ENCODE results near the gene APCDD1L. TPM values are rescaled to one million over a fixed set of nuclear protein-coding genes. Genes with fewer than 3 reads are reported as not detected.

The APCDD1L gene
- total RNA-seq, 2 experiments from 2014 or later: not detected

DNA sequence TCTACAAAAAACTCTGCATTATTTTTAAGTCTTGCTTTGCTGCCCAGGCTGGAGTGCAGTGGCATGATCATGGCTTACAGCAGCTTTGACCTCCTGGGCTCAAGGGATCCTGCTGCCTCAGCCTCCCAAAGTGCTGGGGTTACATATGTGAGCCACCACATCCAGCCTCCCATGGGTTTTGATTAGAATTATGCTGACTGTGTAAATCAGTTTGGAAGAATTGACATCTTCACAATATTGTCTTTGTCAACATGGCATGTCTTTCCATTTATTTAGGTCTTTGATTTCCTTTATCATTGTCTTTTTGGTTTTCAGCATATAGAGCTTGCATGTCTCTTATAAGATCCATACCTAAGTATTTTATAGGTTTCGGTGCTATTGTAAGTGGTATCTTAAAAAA, 13.2 kb upstream of the APCDD1L start:
- ChIA-PET CTCF (no interaction called here), POLR2A (no interaction called here)
- peaks cover 38% of the 10 kb centered on the region for H3K9me3 Mint-ChIP-seq
- no peak for ATAC-seq
- no peak overlapping the region for H3K27ac Mint-ChIP-seq
- no peaks in the 10 kb centered on the region for H3K27me3 Mint-ChIP-seq
- peaks cover 1% of the 10 kb centered on the region for H3K36me3 Mint-ChIP-seq (ENCODE audit: low read depth)
- H3K4me1 Mint-ChIP-seq (ENCODE audit: low read depth): no peaks in the 10 kb centered on the region
- DNase-seq: no peak
- no peak for TF ChIP-seq CTCF (IDR thresholded peaks at IDR 0.05)
- no peak overlapping the region for H3K4me3 Mint-ChIP-seq
- intact Hi-C loops (cut with micrococcal nuclease): no loop called here

DNA sequence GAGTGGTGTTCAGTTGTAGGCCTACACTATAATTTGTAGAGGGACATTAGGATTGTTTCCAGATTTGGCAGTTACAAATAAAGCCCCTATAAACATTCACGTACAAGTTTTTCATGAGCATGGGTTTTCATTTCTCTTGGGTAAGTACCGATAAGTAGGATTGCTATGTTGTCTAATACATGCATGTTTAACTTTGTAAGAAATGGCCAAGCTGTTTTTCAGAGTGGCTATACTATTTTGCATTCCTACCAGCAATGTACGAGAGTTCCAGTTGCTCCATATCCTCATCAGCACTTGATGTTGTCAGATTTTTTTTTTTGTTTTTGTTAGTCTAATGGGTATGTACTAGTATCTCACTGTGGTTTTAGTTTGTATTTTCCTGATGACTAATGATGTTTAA, 11.2 kb upstream of the APCDD1L start:
- Mint-ChIP-seq H3K36me3 (ENCODE audit: low read depth) (peaks cover 1% of the 10 kb centered on the region), H3K27ac (no peak overlapping the region), H3K4me3 (no peak overlapping the region), H3K27me3 (peaks cover under 1% of the 10 kb centered on the region), H3K4me1 (ENCODE audit: low read depth) (no peaks in the 10 kb centered on the region), H3K9me3 (peaks cover 27% of the 10 kb centered on the region)
- DNase-seq: no peak
- intact Hi-C loops (cut with micrococcal nuclease): no loop called here
- ChIA-PET POLR2A (no interaction called here), CTCF (no interaction called here)
- no peak for ATAC-seq
- no peak for TF ChIP-seq CTCF (IDR thresholded peaks at IDR 0.05)

- no peak for ATAC-seq
- Mint-ChIP-seq H3K36me3 (ENCODE audit: low read depth) (no peaks in the 10 kb centered on the region), H3K4me3 (no peak overlapping the region), H3K4me1 (ENCODE audit: low read depth) (no peaks in the 10 kb centered on the region), H3K9me3 (peaks cover 17% of the 10 kb centered on the region), H3K27ac (no peak overlapping the region), H3K27me3 (peaks cover 2% of the 10 kb centered on the region)
- ChIA-PET CTCF (no interaction called here), POLR2A (no interaction called here)
- TF ChIP-seq CTCF (IDR thresholded peaks at IDR 0.05): no peak
- intact Hi-C loops (cut with micrococcal nuclease): no loop called here
- DNase-seq: no peak
These were observed 9.6 kb upstream of the APCDD1L start for GRCh38 chr20:58524814-58525213.

- Mint-ChIP-seq H3K27ac (no peak overlapping the region), H3K27me3 (peaks cover 2% of the 10 kb centered on the region), H3K4me1 (ENCODE audit: low read depth) (no peaks in the 10 kb centered on the region), H3K36me3 (ENCODE audit: low read depth) (no peaks in the 10 kb centered on the region), H3K9me3 (peaks cover 12% of the 10 kb centered on the region), H3K4me3 (no peak overlapping the region)
- TF ChIP-seq CTCF (IDR thresholded peaks at IDR 0.05): no peak
- ChIA-PET CTCF (no interaction called here), POLR2A (interaction anchor here (1.4 kb wide), 1 partner anchor 13 kb away, joined by 3 read pairs; no protein-coding TSS in a partner anchor)
- intact Hi-C loops (cut with micrococcal nuclease): no loop called here
- ATAC-seq: no peak
- no peak for DNase-seq
These were observed 8.7 kb upstream of the APCDD1L start for GRCh38 chr20:58523971-58524315.

- H3K27me3 Mint-ChIP-seq: peaks cover 2% of the 10 kb centered on the region
- intact Hi-C loops (cut with micrococcal nuclease): no loop called here
- ChIA-PET POLR2A (interaction anchor here (1.4 kb wide), 1 partner anchor 12 kb away, joined by 3 read pairs; no protein-coding TSS in a partner anchor), CTCF (no interaction called here)
- no peaks in the 10 kb centered on the region for H3K36me3 Mint-ChIP-seq (ENCODE audit: low read depth)
- no peak overlapping the region for H3K4me3 Mint-ChIP-seq
- no peak for DNase-seq
- H3K9me3 Mint-ChIP-seq: peaks cover 12% of the 10 kb centered on the region
- H3K27ac Mint-ChIP-seq: no peak overlapping the region
- ATAC-seq: no peak
- TF ChIP-seq CTCF (IDR thresholded peaks at IDR 0.05): no peak
- no peaks in the 10 kb centered on the region for H3K4me1 Mint-ChIP-seq (ENCODE audit: low read depth)
These were observed 8.1 kb upstream of the APCDD1L start for GRCh38 chr20:58523072-58523970.

Measured in activated CD8-positive, alpha-beta T cell treated with anti-CD3 and anti-CD28 coated beads for 36 hours (primary cell).